ENCODE results near the gene CACNA2D3. TPM values are rescaled to one million over a fixed set of nuclear protein-coding genes. Genes with fewer than 3 reads are reported as not detected.

CACNA2D3 gene
- total RNA-seq, 1 donor from 2014 or later = not detected

DNA sequence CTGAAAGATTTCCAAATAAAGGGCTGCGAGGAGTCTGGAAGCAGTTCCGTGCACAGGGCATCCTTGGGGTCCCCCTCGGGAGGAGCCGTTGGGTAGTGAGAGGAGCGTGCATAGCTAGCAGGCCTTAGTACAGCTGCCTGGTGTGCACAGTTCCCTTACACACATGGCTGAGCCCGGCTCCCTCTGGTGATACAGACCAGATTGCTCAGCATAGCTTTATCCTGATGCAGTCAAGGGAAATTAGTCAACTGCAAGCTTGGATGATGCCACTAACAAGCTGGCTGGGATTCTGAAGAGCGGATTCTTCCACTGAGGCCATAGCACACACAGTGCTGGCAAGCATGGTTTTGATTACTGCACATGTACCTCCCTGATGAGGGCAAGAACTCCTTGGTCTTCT, 456.1 kb downstream of the CACNA2D3 start:
- no peak overlapping the region for H3K27ac Mint-ChIP-seq
- no peak overlapping the region for H3K9ac ChIP-seq
- no peaks in the 10 kb centered on the region for H3K9me3 ChIP-seq (ENCODE audit: low read depth)
- H3K27ac ChIP-seq = no peak overlapping the region
- no peak overlapping the region for H3K4me2 ChIP-seq
- no peaks in the 10 kb centered on the region for H3F3A ChIP-seq (ENCODE audit: low read depth)
- no peaks in the 10 kb centered on the region for H3K36me3 ChIP-seq
- no peak for DNase-seq (ENCODE audit: low spot score)
- no peaks in the 10 kb centered on the region for H3K79me2 ChIP-seq (ENCODE audit: low read depth)
- peaks cover 8% of the 10 kb centered on the region for H3K4me1 ChIP-seq
- no peaks in the 10 kb centered on the region for H3K36me3 Mint-ChIP-seq
- H3K27me3 ChIP-seq = no peaks in the 10 kb centered on the region
- H3K27me3 Mint-ChIP-seq (ENCODE audit: insufficient read depth, low read depth) = peaks cover 19% of the 10 kb centered on the region
- peaks cover 23% of the 10 kb centered on the region for H3K4me1 Mint-ChIP-seq
- no peak overlapping the region for H3K4me3 ChIP-seq
- no peaks in the 10 kb centered on the region for H4K20me1 ChIP-seq (ENCODE audit: low read depth)
- H2AFZ ChIP-seq (replicated peaks) = no peak overlapping the region
- peaks cover 3% of the 10 kb centered on the region for H3K9me3 Mint-ChIP-seq
- TF ChIP-seq EZH2phosphoT487 (IDR thresholded peaks at IDR 0.05) (no peak), EZH2 (IDR thresholded peaks at IDR 0.05) (no peak), CTCF (IDR thresholded peaks at IDR 0.05) (no peak)
- H3K4me3 Mint-ChIP-seq = no peak overlapping the region

- H3K36me3 ChIP-seq = no peaks in the 10 kb centered on the region
- no peaks in the 10 kb centered on the region for H3K4me1 ChIP-seq
- H3K4me3 ChIP-seq = no peak overlapping the region
- H3K27ac ChIP-seq = no peak overlapping the region
- H3K36me3 Mint-ChIP-seq = no peaks in the 10 kb centered on the region
- peaks cover 15% of the 10 kb centered on the region for H3K9me3 Mint-ChIP-seq
- no peak overlapping the region for H2AFZ ChIP-seq (replicated peaks)
- H3K4me2 ChIP-seq = no peak overlapping the region
- no peaks in the 10 kb centered on the region for H3K79me2 ChIP-seq (ENCODE audit: low read depth)
- no peaks in the 10 kb centered on the region for H3K9me3 ChIP-seq (ENCODE audit: low read depth)
- TF ChIP-seq EZH2phosphoT487 (IDR thresholded peaks at IDR 0.05) (no peak), EZH2 (IDR thresholded peaks at IDR 0.05) (no peak), CTCF (IDR thresholded peaks at IDR 0.05) (no peak)
- DNase-seq (ENCODE audit: low spot score) = no peak
- H3K27ac Mint-ChIP-seq = no peak overlapping the region
- H3F3A ChIP-seq (ENCODE audit: low read depth) = no peaks in the 10 kb centered on the region
- no peaks in the 10 kb centered on the region for H4K20me1 ChIP-seq (ENCODE audit: low read depth)
- peaks cover 16% of the 10 kb centered on the region for H3K27me3 Mint-ChIP-seq (ENCODE audit: insufficient read depth, low read depth)
- H3K9ac ChIP-seq = no peak overlapping the region
- H3K27me3 ChIP-seq = no peaks in the 10 kb centered on the region
- H3K4me1 Mint-ChIP-seq = peaks cover 6% of the 10 kb centered on the region
- H3K4me3 Mint-ChIP-seq = no peak overlapping the region
Observed at GRCh38 chr3:54580453-54580852, 458.1 kb downstream of the CACNA2D3 start.

- H3K4me2 ChIP-seq = no peak overlapping the region
- H3K36me3 ChIP-seq = no peaks in the 10 kb centered on the region
- Mint-ChIP-seq H3K27ac (no peak overlapping the region), H3K27me3 (ENCODE audit: insufficient read depth, low read depth) (peaks cover 12% of the 10 kb centered on the region), H3K4me1 (peaks cover 2% of the 10 kb centered on the region), H3K36me3 (no peaks in the 10 kb centered on the region), H3K4me3 (no peak overlapping the region), H3K9me3 (peaks cover 17% of the 10 kb centered on the region)
- H3K4me3 ChIP-seq = no peak overlapping the region
- no peak overlapping the region for H3K9ac ChIP-seq
- no peaks in the 10 kb centered on the region for H3K79me2 ChIP-seq (ENCODE audit: low read depth)
- DNase-seq (ENCODE audit: low spot score) = no peak
- H4K20me1 ChIP-seq (ENCODE audit: low read depth) = no peaks in the 10 kb centered on the region
- no peak overlapping the region for H2AFZ ChIP-seq (replicated peaks)
- no peaks in the 10 kb centered on the region for H3K9me3 ChIP-seq (ENCODE audit: low read depth)
- no peak overlapping the region for H3K27ac ChIP-seq
- H3K27me3 ChIP-seq = no peaks in the 10 kb centered on the region
- no peaks in the 10 kb centered on the region for H3F3A ChIP-seq (ENCODE audit: low read depth)
- no peaks in the 10 kb centered on the region for H3K4me1 ChIP-seq
- TF ChIP-seq EZH2 (IDR thresholded peaks at IDR 0.05) (no peak), CTCF (IDR thresholded peaks at IDR 0.05) (no peak), EZH2phosphoT487 (IDR thresholded peaks at IDR 0.05) (no peak)
Observed at GRCh38 chr3:54582424-54582823, 460.1 kb downstream of the CACNA2D3 start.
